ENCODE results near the gene PFKP.

DNA sequence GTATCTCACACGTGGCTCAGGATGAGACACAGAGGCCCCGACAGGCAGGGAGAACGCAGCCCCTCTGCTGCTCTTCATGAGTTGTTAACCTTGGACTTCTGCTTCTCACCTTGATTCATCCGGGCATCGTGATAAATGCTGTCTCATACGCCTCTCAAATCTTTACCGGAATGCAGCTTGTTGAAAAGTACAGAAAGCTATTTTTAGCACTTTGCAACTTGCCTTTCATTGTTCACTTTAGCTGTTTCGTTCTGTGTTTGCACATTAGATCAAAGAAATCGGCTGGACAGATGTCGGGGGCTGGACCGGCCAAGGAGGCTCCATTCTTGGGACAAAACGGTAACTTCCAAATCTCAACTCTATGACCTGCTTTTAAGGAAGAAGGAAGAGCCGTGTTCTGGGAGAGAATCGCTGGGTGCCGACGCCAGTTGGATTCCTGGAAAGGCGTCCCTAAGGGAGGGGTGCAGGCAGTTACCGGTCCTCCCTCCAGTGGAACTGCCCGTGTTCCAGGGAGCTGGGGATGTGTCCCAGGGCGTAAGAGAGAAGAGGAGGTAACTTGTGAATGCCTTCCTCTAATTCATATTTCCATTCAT, 49.3 kb downstream of the PFKP start:
- TF ChIP-seq, protein P1, sequence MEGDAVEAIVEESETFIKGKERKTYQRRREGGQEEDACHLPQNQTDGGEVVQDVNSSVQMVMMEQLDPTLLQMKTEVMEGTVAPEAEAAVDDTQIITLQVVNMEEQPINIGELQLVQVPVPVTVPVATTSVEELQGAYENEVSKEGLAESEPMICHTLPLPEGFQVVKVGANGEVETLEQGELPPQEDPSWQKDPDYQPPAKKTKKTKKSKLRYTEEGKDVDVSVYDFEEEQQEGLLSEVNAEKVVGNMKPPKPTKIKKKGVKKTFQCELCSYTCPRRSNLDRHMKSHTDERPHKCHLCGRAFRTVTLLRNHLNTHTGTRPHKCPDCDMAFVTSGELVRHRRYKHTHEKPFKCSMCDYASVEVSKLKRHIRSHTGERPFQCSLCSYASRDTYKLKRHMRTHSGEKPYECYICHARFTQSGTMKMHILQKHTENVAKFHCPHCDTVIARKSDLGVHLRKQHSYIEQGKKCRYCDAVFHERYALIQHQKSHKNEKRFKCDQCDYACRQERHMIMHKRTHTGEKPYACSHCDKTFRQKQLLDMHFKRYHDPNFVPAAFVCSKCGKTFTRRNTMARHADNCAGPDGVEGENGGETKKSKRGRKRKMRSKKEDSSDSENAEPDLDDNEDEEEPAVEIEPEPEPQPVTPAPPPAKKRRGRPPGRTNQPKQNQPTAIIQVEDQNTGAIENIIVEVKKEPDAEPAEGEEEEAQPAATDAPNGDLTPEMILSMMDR (IDR thresholded peaks at IDR 0.05), result no peak
- TF ChIP-seq POLR2A (IDR thresholded peaks at IDR 0.05), result no peak
